ENCODE measurements around the gene QTRT2. TPM values are rescaled to one million over a fixed set of nuclear protein-coding genes. Genes with fewer than 3 reads are reported as not detected.

The QTRT2 gene
- total and polyA plus RNA-seq, 2 experiments from 2014 or later = 32.3 to 66.5 TPM

DNA sequence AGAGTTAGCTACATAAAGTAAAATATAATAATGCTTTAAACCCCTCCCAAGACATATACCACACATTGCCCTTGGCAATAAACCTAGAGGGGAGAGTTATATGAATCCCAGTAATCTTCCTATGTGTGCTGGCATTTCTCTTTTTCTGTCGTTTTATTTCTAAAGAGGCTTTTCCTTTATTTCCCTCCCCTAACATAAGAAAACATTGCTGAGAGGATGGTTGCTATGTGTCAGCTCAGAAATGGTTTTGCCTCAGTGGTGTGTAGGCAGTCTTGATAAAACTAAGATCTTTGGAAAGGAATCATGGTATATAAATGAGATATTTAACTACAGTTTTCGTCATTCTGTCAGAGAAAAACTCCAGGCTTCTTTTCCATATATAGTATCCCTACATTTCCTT lies 30.2 kb upstream of the QTRT2 start:
- no peak overlapping the region for H2AFZ ChIP-seq
- H3K36me3 ChIP-seq (ENCODE audit: insufficient read depth) = no peaks in the 10 kb centered on the region
- no peak overlapping the region for H3K27ac Mint-ChIP-seq
- DNase-seq (ENCODE audit: low spot score) (no peak), ATAC-seq (no peak)
- TF ChIP-seq, protein P1, sequence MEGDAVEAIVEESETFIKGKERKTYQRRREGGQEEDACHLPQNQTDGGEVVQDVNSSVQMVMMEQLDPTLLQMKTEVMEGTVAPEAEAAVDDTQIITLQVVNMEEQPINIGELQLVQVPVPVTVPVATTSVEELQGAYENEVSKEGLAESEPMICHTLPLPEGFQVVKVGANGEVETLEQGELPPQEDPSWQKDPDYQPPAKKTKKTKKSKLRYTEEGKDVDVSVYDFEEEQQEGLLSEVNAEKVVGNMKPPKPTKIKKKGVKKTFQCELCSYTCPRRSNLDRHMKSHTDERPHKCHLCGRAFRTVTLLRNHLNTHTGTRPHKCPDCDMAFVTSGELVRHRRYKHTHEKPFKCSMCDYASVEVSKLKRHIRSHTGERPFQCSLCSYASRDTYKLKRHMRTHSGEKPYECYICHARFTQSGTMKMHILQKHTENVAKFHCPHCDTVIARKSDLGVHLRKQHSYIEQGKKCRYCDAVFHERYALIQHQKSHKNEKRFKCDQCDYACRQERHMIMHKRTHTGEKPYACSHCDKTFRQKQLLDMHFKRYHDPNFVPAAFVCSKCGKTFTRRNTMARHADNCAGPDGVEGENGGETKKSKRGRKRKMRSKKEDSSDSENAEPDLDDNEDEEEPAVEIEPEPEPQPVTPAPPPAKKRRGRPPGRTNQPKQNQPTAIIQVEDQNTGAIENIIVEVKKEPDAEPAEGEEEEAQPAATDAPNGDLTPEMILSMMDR (conservative IDR thresholded peaks at IDR 0.05; ENCODE audit: low read depth in 2 of 2) = no peak
- TF ChIP-seq POLR2AphosphoS5 (IDR thresholded peaks at IDR 0.05; ENCODE audit: low read depth) (no peak), JUNB (IDR thresholded peaks at IDR 0.05; ENCODE audit: unreplicated experiment) (no peak), ZNF114 (CRISPR knock-in tag; IDR thresholded peaks at IDR 0.05) (no peak), EZH2phosphoT487 (IDR thresholded peaks at IDR 0.05; ENCODE audit: unreplicated experiment) (no peak), STAT1 (IDR thresholded peaks at IDR 0.05; ENCODE audit: unreplicated experiment) (no peak), NANOG (IDR thresholded peaks at IDR 0.05; ENCODE audit: borderline replicate concordance) (no peak), EZH2 (IDR thresholded peaks at IDR 0.05; ENCODE audit: low read depth, unreplicated experiment) (no peak), ZNF331 (CRISPR knock-in tag; IDR thresholded peaks at IDR 0.05; ENCODE audit: low read depth) (no peak), CREB1 (CRISPR knock-in tag; IDR thresholded peaks at IDR 0.05; ENCODE audit: low read depth) (no peak)
- TF ChIP-seq, protein P2, sequence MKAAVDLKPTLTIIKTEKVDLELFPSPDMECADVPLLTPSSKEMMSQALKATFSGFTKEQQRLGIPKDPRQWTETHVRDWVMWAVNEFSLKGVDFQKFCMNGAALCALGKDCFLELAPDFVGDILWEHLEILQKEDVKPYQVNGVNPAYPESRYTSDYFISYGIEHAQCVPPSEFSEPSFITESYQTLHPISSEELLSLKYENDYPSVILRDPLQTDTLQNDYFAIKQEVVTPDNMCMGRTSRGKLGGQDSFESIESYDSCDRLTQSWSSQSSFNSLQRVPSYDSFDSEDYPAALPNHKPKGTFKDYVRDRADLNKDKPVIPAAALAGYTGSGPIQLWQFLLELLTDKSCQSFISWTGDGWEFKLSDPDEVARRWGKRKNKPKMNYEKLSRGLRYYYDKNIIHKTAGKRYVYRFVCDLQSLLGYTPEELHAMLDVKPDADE (IDR thresholded peaks at IDR 0.05) = no peak
- TF ChIP-seq, protein P3, sequence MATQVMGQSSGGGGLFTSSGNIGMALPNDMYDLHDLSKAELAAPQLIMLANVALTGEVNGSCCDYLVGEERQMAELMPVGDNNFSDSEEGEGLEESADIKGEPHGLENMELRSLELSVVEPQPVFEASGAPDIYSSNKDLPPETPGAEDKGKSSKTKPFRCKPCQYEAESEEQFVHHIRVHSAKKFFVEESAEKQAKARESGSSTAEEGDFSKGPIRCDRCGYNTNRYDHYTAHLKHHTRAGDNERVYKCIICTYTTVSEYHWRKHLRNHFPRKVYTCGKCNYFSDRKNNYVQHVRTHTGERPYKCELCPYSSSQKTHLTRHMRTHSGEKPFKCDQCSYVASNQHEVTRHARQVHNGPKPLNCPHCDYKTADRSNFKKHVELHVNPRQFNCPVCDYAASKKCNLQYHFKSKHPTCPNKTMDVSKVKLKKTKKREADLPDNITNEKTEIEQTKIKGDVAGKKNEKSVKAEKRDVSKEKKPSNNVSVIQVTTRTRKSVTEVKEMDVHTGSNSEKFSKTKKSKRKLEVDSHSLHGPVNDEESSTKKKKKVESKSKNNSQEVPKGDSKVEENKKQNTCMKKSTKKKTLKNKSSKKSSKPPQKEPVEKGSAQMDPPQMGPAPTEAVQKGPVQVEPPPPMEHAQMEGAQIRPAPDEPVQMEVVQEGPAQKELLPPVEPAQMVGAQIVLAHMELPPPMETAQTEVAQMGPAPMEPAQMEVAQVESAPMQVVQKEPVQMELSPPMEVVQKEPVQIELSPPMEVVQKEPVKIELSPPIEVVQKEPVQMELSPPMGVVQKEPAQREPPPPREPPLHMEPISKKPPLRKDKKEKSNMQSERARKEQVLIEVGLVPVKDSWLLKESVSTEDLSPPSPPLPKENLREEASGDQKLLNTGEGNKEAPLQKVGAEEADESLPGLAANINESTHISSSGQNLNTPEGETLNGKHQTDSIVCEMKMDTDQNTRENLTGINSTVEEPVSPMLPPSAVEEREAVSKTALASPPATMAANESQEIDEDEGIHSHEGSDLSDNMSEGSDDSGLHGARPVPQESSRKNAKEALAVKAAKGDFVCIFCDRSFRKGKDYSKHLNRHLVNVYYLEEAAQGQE (IDR thresholded peaks at IDR 0.05; ENCODE audit: unreplicated experiment) = no peak
- TF ChIP-seq, protein P4, sequence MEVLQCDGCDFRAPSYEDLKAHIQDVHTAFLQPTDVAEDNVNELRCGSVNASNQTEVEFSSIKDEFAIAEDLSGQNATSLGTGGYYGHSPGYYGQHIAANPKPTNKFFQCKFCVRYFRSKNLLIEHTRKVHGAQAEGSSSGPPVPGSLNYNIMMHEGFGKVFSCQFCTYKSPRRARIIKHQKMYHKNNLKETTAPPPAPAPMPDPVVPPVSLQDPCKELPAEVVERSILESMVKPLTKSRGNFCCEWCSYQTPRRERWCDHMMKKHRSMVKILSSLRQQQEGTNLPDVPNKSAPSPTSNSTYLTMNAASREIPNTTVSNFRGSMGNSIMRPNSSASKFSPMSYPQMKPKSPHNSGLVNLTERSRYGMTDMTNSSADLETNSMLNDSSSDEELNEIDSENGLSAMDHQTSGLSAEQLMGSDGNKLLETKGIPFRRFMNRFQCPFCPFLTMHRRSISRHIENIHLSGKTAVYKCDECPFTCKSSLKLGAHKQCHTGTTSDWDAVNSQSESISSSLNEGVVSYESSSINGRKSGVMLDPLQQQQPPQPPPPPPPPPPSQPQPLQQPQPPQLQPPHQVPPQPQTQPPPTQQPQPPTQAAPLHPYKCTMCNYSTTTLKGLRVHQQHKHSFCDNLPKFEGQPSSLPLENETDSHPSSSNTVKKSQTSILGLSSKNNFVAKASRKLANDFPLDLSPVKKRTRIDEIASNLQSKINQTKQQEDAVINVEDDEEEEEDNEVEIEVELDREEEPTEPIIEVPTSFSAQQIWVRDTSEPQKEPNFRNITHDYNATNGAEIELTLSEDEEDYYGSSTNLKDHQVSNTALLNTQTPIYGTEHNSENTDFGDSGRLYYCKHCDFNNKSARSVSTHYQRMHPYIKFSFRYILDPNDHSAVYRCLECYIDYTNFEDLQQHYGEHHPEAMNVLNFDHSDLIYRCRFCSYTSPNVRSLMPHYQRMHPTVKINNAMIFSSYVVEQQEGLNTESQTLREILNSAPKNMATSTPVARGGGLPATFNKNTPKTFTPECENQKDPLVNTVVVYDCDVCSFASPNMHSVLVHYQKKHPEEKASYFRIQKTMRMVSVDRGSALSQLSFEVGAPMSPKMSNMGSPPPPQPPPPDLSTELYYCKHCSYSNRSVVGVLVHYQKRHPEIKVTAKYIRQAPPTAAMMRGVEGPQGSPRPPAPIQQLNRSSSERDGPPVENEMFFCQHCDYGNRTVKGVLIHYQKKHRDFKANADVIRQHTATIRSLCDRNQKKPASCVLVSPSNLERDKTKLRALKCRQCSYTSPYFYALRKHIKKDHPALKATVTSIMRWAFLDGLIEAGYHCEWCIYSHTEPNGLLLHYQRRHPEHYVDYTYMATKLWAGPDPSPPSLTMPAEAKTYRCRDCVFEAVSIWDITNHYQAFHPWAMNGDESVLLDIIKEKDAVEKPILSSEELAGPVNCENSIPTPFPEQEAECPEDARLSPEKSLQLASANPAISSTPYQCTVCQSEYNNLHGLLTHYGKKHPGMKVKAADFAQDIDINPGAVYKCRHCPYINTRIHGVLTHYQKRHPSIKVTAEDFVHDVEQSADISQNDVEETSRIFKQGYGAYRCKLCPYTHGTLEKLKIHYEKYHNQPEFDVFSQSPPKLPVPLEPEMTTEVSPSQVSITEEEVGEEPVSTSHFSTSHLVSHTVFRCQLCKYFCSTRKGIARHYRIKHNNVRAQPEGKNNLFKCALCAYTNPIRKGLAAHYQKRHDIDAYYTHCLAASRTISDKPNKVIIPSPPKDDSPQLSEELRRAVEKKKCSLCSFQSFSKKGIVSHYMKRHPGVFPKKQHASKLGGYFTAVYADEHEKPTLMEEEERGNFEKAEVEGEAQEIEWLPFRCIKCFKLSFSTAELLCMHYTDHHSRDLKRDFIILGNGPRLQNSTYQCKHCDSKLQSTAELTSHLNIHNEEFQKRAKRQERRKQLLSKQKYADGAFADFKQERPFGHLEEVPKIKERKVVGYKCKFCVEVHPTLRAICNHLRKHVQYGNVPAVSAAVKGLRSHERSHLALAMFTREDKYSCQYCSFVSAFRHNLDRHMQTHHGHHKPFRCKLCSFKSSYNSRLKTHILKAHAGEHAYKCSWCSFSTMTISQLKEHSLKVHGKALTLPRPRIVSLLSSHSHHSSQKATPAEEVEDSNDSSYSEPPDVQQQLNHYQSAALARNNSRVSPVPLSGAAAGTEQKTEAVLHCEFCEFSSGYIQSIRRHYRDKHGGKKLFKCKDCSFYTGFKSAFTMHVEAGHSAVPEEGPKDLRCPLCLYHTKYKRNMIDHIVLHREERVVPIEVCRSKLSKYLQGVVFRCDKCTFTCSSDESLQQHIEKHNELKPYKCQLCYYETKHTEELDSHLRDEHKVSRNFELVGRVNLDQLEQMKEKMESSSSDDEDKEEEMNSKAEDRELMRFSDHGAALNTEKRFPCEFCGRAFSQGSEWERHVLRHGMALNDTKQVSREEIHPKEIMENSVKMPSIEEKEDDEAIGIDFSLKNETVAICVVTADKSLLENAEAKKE (CRISPR knock-in tag; IDR thresholded peaks at IDR 0.05) = no peak
- no peak overlapping the region for H3K27ac ChIP-seq (ENCODE audit: low read depth)
- no peak overlapping the region for H3K4me3 ChIP-seq
- H3K36me3 Mint-ChIP-seq (ENCODE audit: low read depth) = no peaks in the 10 kb centered on the region
- H3K9me2 ChIP-seq (ENCODE audit: insufficient read depth) = no peaks in the 10 kb centered on the region
- no peaks in the 10 kb centered on the region; the same call in 1 of the 2 replicates for H4K20me1 ChIP-seq (replicated peaks; ENCODE audit: insufficient read depth)
- H3K4me1 ChIP-seq (ENCODE audit: insufficient read depth) = peaks cover 8% of the 10 kb centered on the region
- peaks cover 22% of the 10 kb centered on the region for H3K4me1 Mint-ChIP-seq
- H3F3A ChIP-seq (replicated peaks; ENCODE audit: low read depth) = no peaks in the 10 kb centered on the region
- no peaks in the 10 kb centered on the region for H3K79me2 ChIP-seq (replicated peaks; ENCODE audit: insufficient read depth)
- no peaks in the 10 kb centered on the region for H3K27me3 Mint-ChIP-seq (ENCODE audit: insufficient read depth, low read depth, poor library complexity)
- H3K4me3 Mint-ChIP-seq = no peak overlapping the region
- no peaks in the 10 kb centered on the region for H3K9me3 Mint-ChIP-seq
- no peak overlapping the region for H3K4me2 ChIP-seq
- no peaks in the 10 kb centered on the region for H3K27me3 ChIP-seq (ENCODE audit: insufficient read depth)

Data from GM23338 (cell line).